GM10266 (cell line): ENCODE measurements around the gene ZNF48.
A peak's percentile ranks its signal among the peaks of the same experiment; 100 is the strongest.

Experiments used
- DNase-seq: peaks from one replicate; pipeline ENCODE4 v3.0.0; 2012; ENCODE audit errors: extremely low spot score
- CTCF ChIP-seq: IDR thresholded peaks from 2 replicates; pipeline ENCODE4 v1.5.1; 2012; ENCODE audit warnings: mild to moderate bottlenecking, low read depth; ENCODE audit not compliant: control insufficient read depth, insufficient read depth; ENCODE audit errors: missing control alignments

ZNF48 gene

GRCh38 chr16:30414159-30414558 lies 18.9 kb downstream of the ZNF48 start:
- no peak for DNase-seq
- TF ChIP-seq CTCF, result no peak

- no peak for DNase-seq
- TF ChIP-seq CTCF, result no peak
Measured at GRCh38 chr16:30416047-30416603, 20.9 kb downstream of the ZNF48 start.

GRCh38 chr16:30416624-30417528 lies 21.7 kb downstream of the ZNF48 start:
- TF ChIP-seq CTCF, result no peak
- DNase-seq, result no peak

- peak; percentile 94 for DNase-seq
- peak; percentile 24 for TF ChIP-seq CTCF
Measured at GRCh38 chr16:30417529-30418349, 22.5 kb downstream of the ZNF48 start.

GRCh38 chr16:30418350-30419181 lies 23.3 kb downstream of the ZNF48 start:
- no peak for TF ChIP-seq CTCF
- no peak for DNase-seq

GRCh38 chr16:30421010-30421409 lies 25.8 kb downstream of the ZNF48 start:
- TF ChIP-seq CTCF, result no peak
- no peak for DNase-seq
